Measurements from ENCODE around the gene ALDH16A1. TPM values are rescaled to one million over a fixed set of nuclear protein-coding genes. Genes with fewer than 3 reads are reported as not detected.

Gene ALDH16A1
- total and polyA plus RNA-seq, 11 donors = 3.4 to 18.6 (median 8.5) TPM

DNA sequence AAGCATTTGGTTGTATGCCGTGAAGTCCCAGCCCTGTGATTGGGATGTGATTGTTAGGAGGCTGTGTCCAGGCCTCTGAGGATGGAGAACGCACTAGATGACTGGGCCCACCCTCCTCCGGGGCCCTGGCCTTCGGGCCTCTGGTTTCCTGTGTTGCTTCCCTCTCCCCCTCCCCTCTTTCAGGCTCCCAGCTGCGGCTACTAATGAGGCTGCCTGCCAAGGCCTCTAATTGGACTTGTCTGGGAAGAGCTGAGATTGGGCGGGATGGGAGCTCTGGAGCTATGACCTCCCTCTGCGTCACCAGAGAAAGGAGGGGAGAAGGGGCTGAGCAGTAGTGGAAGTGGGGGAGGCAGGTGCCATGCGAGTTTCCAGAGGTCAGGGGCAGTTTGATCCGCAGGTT is 39.7 kb upstream of the ALDH16A1 start:
- TF ChIP-seq, protein P1, sequence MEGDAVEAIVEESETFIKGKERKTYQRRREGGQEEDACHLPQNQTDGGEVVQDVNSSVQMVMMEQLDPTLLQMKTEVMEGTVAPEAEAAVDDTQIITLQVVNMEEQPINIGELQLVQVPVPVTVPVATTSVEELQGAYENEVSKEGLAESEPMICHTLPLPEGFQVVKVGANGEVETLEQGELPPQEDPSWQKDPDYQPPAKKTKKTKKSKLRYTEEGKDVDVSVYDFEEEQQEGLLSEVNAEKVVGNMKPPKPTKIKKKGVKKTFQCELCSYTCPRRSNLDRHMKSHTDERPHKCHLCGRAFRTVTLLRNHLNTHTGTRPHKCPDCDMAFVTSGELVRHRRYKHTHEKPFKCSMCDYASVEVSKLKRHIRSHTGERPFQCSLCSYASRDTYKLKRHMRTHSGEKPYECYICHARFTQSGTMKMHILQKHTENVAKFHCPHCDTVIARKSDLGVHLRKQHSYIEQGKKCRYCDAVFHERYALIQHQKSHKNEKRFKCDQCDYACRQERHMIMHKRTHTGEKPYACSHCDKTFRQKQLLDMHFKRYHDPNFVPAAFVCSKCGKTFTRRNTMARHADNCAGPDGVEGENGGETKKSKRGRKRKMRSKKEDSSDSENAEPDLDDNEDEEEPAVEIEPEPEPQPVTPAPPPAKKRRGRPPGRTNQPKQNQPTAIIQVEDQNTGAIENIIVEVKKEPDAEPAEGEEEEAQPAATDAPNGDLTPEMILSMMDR (IDR thresholded peaks at IDR 0.05) = no peak
- TF ChIP-seq POLR2A (IDR thresholded peaks at IDR 0.05) = no peak
- H3K27me3 ChIP-seq = peaks cover 0 to 38% (median 6%) of the 10 kb centered on the region in 9 donors
- intact Hi-C loops (cut with DNase I) = no loop called here
- H3K36me3 ChIP-seq = no peaks in the 10 kb centered on the region
- no peak overlapping the region for H3K4me3 ChIP-seq
- ATAC-seq = peak in 1 of 4 donors; percentile 60
- no peaks in the 10 kb centered on the region for H3K9me3 ChIP-seq
- peaks cover 0 to 19% (median 0%) of the 10 kb centered on the region in 12 donors for H3K4me1 ChIP-seq
- DNase-seq = peak in 3 of 5 donors; percentile 37 to 48 (median 40)
- 57 to 61% (median 59%) methylated on average over 9 of the region's 9 CpGs for WGBS, 4 donors
- no peak overlapping the region for H3K27ac ChIP-seq

DNA sequence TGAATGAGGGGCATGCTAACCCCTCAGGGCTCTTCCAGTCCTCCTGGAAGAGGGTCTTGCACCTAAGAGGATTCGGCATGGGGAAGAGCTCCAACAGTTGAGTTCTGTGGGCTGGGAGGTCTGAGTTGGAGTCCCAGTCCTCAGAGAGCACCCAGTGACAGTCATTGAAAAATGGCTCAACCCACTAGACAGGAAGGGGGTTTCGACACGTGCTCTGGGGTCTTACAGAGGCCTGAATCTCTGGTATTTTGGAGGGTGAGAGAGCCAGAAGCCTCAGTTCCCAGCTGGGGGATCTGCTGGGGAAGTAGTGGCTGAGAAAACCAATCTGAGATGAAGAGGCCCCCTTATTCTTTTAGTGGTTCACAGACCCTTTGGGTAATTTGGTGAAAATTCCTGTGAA is 38.8 kb upstream of the ALDH16A1 start:
- Histone ChIP-seq H3K36me3 (no peaks in the 10 kb centered on the region), H3K9me3 (no peaks in the 10 kb centered on the region), H3K27me3 (peaks cover 7 to 47% (median 13%) of the 10 kb centered on the region in 9 donors), H3K4me1 (peaks cover 0 to 10% (median 0%) of the 10 kb centered on the region in 12 donors), H3K27ac (no peak overlapping the region), H3K4me3 (no peak overlapping the region)
- intact Hi-C loops (cut with DNase I) = no loop called here
- WGBS, 4 donors = 86 to 89% (median 87%) methylated on average over 3 of the region's 3 CpGs
- TF ChIP-seq, protein P1 (IDR thresholded peaks at IDR 0.05) = no peak
- TF ChIP-seq POLR2A (IDR thresholded peaks at IDR 0.05) = no peak
- no peak for ATAC-seq
- DNase-seq = no peak

DNA sequence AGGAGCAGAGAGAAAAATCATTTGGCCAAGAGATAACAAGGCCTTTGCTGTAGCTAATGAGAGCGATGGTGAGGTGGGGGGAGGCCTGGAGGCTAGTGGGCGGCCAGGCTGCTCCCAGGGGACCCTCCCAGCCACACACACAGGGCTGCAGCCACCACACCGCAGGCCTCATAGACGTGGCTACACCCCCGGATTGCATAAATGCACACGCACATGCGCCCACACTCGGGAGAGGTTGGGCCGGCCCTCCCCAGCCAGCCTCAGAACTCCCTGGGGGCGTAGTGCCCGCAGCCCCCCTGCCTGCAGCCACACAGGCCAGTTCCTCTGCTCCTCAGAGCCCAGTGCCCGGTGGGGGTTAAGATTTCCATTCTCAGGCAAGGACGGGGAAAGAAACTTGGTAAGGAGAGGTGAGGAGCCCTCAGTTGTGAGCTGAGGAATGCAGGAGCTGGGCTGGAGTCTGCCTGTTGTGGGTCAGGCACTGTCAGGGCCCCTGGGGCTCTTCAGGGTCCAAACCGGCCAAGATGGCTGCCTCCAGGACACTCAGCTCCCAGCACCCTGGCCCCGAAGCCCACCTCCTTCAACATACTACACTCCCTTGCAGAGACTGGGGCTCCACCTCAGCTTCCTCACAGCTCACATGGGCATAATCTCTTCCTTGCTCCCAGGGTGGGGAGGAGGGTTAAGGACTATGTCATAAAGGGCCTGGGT is 37.8 kb upstream of the ALDH16A1 start:
- no peak for ATAC-seq
- H3K27me3 ChIP-seq = peaks cover 10 to 57% (median 18%) of the 10 kb centered on the region in 9 donors
- no peak overlapping the region for H3K27ac ChIP-seq
- 55 to 69% (median 59%) methylated on average over 7 to 15 of the region's 15 CpGs for WGBS, 4 donors
- no peaks in the 10 kb centered on the region for H3K4me1 ChIP-seq
- intact Hi-C loops (cut with DNase I) = no loop called here
- H3K4me3 ChIP-seq = no peak overlapping the region
- TF ChIP-seq POLR2A (IDR thresholded peaks at IDR 0.05) = no peak
- TF ChIP-seq, protein P1 (IDR thresholded peaks at IDR 0.05) = no peak
- no peak for DNase-seq
- no peaks in the 10 kb centered on the region for H3K36me3 ChIP-seq
- H3K9me3 ChIP-seq = no peaks in the 10 kb centered on the region

DNA sequence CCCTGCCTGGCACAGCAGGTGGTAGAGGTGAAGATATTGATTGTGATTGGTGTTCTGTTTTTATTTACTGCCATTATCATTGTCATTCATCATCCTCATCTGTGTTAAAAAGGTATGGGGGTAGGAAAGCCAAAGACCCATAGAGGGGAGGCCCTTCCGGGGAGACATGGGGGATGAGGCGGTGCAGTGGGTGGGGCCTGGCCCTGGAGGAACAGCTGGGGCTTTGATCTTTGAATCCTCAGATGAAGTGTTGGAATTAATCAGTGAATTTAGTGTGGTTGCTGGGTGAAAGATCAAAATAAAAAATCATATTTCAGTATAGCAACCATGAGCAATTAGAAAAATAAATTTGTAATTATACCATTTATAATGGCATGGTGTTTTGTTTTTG is 37.2 kb upstream of the ALDH16A1 start:
- intact Hi-C loops (cut with DNase I) = no loop called here
- peaks cover 10 to 61% (median 23%) of the 10 kb centered on the region in 9 donors for H3K27me3 ChIP-seq
- DNase-seq = no peak

More for the DNA sequence above, 37.2 kb upstream of the ALDH16A1 start:
- Histone ChIP-seq H3K27ac (no peak overlapping the region), H3K4me1 (peaks cover 0 to 3% (median under 1%) of the 10 kb centered on the region in 12 donors), H3K9me3 (no peaks in the 10 kb centered on the region), H3K36me3 (no peaks in the 10 kb centered on the region), H3K4me3 (no peak overlapping the region)
- WGBS, 4 donors = 83 to 90% (median 84%) methylated on average over 2 of the region's 2 CpGs
- TF ChIP-seq, protein P1 (IDR thresholded peaks at IDR 0.05) = no peak
- TF ChIP-seq POLR2A (IDR thresholded peaks at IDR 0.05) = no peak
- no peak for ATAC-seq

Data from heart left ventricle (tissue), 16 donors.